Hypothalamus (tissue), 51 donors: ENCODE data around the gene PRTFDC1.
A peak's percentile ranks its signal among the peaks of the same experiment; 100 is the strongest.
"Not testable (repeated sequence)": the region's sequence is repeated elsewhere in the genome, so short reads cannot be mapped to it uniquely, and the experiment has no call there.

Source experiments
- DNase-seq, 51 donors: peaks; one replicate each; lab custom pipeline; 2025; lab: John Stamatoyannopoulos, UW

The PRTFDC1 gene

GRCh38 chr10:24935504-24936292, 16.7 kb downstream of the PRTFDC1 start:
- no peak for DNase-seq

GRCh38 chr10:24931236-24931635, 21.2 kb downstream of the PRTFDC1 start:
- no peak for DNase-seq

- no peak for DNase-seq
Measured at GRCh38 chr10:24930427-24930826, 22.0 kb downstream of the PRTFDC1 start.

- DNase-seq: no peak
Measured at GRCh38 chr10:24929904-24930303, 22.5 kb downstream of the PRTFDC1 start.

- peak in 1 of 51 donors; percentile 23 for DNase-seq
Measured at GRCh38 chr10:24929056-24929544, 23.3 kb downstream of the PRTFDC1 start.

GRCh38 chr10:24928163-24928562, 24.2 kb downstream of the PRTFDC1 start:
- no peak for DNase-seq

GRCh38 chr10:24926557-24926956, 25.8 kb downstream of the PRTFDC1 start:
- DNase-seq: no peak

GRCh38 chr10:24925799-24926198, 26.6 kb downstream of the PRTFDC1 start:
- DNase-seq: peak in 22 of 51 donors; percentile 6 to 70 (median 35)

GRCh38 chr10:24924483-24924882, 27.9 kb downstream of the PRTFDC1 start:
- not testable (repeated sequence) for DNase-seq

- not testable (repeated sequence) for DNase-seq
Measured at GRCh38 chr10:24922222-24922868, 30.1 kb downstream of the PRTFDC1 start.

GRCh38 chr10:24920907-24921881, 31.2 kb downstream of the PRTFDC1 start:
- DNase-seq: peak in 35 of 51 donors; percentile 16 to 81 (median 50)

- DNase-seq: not testable (repeated sequence)
Measured at GRCh38 chr10:24920192-24920591, 32.2 kb downstream of the PRTFDC1 start.

- DNase-seq: not testable (repeated sequence)
Measured at GRCh38 chr10:24919629-24920028, 32.8 kb downstream of the PRTFDC1 start.

GRCh38 chr10:24917979-24918378, 34.4 kb downstream of the PRTFDC1 start:
- no peak for DNase-seq

GRCh38 chr10:24917493-24917892, 34.9 kb downstream of the PRTFDC1 start:
- DNase-seq: no peak

GRCh38 chr10:24916365-24916764, 36.0 kb downstream of the PRTFDC1 start:
- DNase-seq: no peak

- DNase-seq: no peak
Measured at GRCh38 chr10:24915304-24915703, 37.1 kb downstream of the PRTFDC1 start.

GRCh38 chr10:24914148-24914547, 38.3 kb downstream of the PRTFDC1 start:
- DNase-seq: no peak

- no peak for DNase-seq
Measured at GRCh38 chr10:24912215-24912614, 40.2 kb downstream of the PRTFDC1 start.

- DNase-seq: no peak
Measured at GRCh38 chr10:24911029-24911428, 41.4 kb downstream of the PRTFDC1 start.

GRCh38 chr10:24910574-24910973, 41.8 kb downstream of the PRTFDC1 start:
- no peak for DNase-seq
